ENCODE data around the gene PTPRM.

- TF ChIP-seq YY1 (IDR thresholded peaks at IDR 0.05; ENCODE audit: insufficient read depth, insufficient read length) = no peak
- TF ChIP-seq ZNF274 (IDR thresholded peaks at IDR 0.05; ENCODE audit: low read depth, low read length) = no peak
These were observed 160.4 kb downstream of the PTPRM start for GRCh38 chr18:7727361-7728076.
